Mucosa of gallbladder (tissue), 1 donor: ENCODE results near the gene ACTRT2. TPM values are rescaled to one million over a fixed set of nuclear protein-coding genes. Genes with fewer than 3 reads are reported as not detected.

Source experiments
- DNase-seq: peaks from one replicate; pipeline ENCODE4 v3.0.0-alpha.2; 2020; ENCODE audit warnings: low spot score
- total RNA-seq: library from RNA; stranded (reverse); gene quantifications from one replicate; pipeline ENCODE4 v1.2.1, GENCODE V29; 2021
- donor health status: DM: no; HTN: no; CAD: no.

The ACTRT2 gene
- total RNA-seq, 1 donor from 2014 or later = not detected

- no peak for DNase-seq
Observed at GRCh38 chr1:3003039-3003940, 18.0 kb upstream of the ACTRT2 start.

- no peak for DNase-seq
Observed at GRCh38 chr1:3003941-3004270, 17.4 kb upstream of the ACTRT2 start.

GRCh38 chr1:3004285-3005205, 16.7 kb upstream of the ACTRT2 start:
- DNase-seq = no peak

GRCh38 chr1:3005771-3006170, 15.5 kb upstream of the ACTRT2 start:
- DNase-seq = no peak

- DNase-seq = no peak
Observed at GRCh38 chr1:3007298-3008147, 13.7 kb upstream of the ACTRT2 start.

GRCh38 chr1:3009021-3009420, 12.2 kb upstream of the ACTRT2 start:
- DNase-seq = no peak

GRCh38 chr1:3009556-3009955, 11.7 kb upstream of the ACTRT2 start:
- DNase-seq = no peak

- DNase-seq = no peak
Observed at GRCh38 chr1:3011127-3011526, 10.1 kb upstream of the ACTRT2 start.

- DNase-seq = no peak
Observed at GRCh38 chr1:3011631-3012455, 9.4 kb upstream of the ACTRT2 start.

GRCh38 chr1:3012456-3013291, 8.6 kb upstream of the ACTRT2 start:
- DNase-seq = peak; percentile 40

GRCh38 chr1:3013371-3014049, 7.8 kb upstream of the ACTRT2 start:
- no peak for DNase-seq

GRCh38 chr1:3014050-3014440, 7.2 kb upstream of the ACTRT2 start:
- DNase-seq = no peak

- DNase-seq = no peak
Observed at GRCh38 chr1:3014443-3015268, 6.6 kb upstream of the ACTRT2 start.

- no peak for DNase-seq
Observed at GRCh38 chr1:3015269-3015635, 6.0 kb upstream of the ACTRT2 start.

GRCh38 chr1:3015744-3016143, 5.5 kb upstream of the ACTRT2 start:
- no peak for DNase-seq

- no peak for DNase-seq
Observed at GRCh38 chr1:3016641-3017439, 4.4 kb upstream of the ACTRT2 start.

GRCh38 chr1:3017440-3018050, 3.7 kb upstream of the ACTRT2 start:
- DNase-seq = no peak
